Measurements from ENCODE around the gene MOCS1. TPM values are rescaled to one million over a fixed set of nuclear protein-coding genes. Genes with fewer than 3 reads are reported as not detected.

The MOCS1 gene
- total and polyA plus RNA-seq, 2 donors from 2014 or later, result 25.9 to 41.3 TPM

DNA sequence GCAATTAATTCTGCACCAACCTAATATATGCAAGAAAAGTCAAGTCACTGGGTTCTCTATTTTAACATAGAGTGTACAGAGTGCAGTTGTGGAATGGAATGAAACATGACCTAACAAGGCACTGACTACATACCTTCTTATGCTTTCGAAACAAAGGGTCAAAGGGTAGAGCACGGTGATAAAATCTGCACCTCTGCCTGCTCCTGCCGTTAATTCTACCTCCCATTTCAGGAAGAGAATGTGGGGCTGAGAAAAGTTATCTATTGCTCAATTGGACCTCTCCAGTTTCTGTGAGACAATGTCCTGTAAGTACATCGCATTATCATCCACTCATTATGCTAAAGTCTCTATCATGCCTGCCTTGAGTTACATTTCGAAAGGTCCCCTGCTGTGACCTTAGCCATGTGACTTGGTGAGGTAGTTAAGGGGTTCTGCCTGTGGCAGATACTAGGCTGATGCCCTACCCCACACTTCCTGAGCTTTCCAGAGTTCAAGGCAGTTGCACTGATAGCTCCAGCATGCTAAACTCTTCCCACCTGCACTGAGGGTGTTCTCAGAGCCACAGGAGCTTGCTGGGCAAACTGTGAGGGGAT lies 14.0 kb upstream of the MOCS1 start:
- DNase-seq (peak in 1 of 5 donors; percentile 14), FAIRE-seq (no peak)
- no peaks in the 10 kb centered on the region for H3K9me3 ChIP-seq (ENCODE audit: control insufficient read depth in 2 of 3, insufficient read depth in 1 of 3, low read length in 3 of 3)
- H3K27me3 ChIP-seq (ENCODE audit: control insufficient read depth, insufficient read depth, low read length), result no peaks in the 10 kb centered on the region
- H3K4me3 ChIP-seq (ENCODE audit: low read length in 3 of 3), result no peak overlapping the region
- H3K36me3 ChIP-seq (ENCODE audit: control insufficient read depth in 2 of 3, insufficient read depth in 3 of 3, low read length in 3 of 3), result no peaks in the 10 kb centered on the region
- intact Hi-C loops (cut with DNase I), result no loop called here
- no peak overlapping the region for H3K27ac ChIP-seq (ENCODE audit: low read depth in 2 of 2, low read length in 2 of 2)
- TF ChIP-seq, protein P1, sequence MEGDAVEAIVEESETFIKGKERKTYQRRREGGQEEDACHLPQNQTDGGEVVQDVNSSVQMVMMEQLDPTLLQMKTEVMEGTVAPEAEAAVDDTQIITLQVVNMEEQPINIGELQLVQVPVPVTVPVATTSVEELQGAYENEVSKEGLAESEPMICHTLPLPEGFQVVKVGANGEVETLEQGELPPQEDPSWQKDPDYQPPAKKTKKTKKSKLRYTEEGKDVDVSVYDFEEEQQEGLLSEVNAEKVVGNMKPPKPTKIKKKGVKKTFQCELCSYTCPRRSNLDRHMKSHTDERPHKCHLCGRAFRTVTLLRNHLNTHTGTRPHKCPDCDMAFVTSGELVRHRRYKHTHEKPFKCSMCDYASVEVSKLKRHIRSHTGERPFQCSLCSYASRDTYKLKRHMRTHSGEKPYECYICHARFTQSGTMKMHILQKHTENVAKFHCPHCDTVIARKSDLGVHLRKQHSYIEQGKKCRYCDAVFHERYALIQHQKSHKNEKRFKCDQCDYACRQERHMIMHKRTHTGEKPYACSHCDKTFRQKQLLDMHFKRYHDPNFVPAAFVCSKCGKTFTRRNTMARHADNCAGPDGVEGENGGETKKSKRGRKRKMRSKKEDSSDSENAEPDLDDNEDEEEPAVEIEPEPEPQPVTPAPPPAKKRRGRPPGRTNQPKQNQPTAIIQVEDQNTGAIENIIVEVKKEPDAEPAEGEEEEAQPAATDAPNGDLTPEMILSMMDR (IDR thresholded peaks at IDR 0.05; ENCODE audit: borderline replicate concordance, extremely low read depth, insufficient read depth), result no peak
- peaks cover 0 to 5% (median 5%) of the 10 kb centered on the region in 3 donors for H3K4me1 ChIP-seq (ENCODE audit: control insufficient read depth in 2 of 3, insufficient read depth in 2 of 3, low read depth in 1 of 3, low read length in 3 of 3)
- H3K9ac ChIP-seq (ENCODE audit: low read length in 3 of 3), result no peak overlapping the region

DNA sequence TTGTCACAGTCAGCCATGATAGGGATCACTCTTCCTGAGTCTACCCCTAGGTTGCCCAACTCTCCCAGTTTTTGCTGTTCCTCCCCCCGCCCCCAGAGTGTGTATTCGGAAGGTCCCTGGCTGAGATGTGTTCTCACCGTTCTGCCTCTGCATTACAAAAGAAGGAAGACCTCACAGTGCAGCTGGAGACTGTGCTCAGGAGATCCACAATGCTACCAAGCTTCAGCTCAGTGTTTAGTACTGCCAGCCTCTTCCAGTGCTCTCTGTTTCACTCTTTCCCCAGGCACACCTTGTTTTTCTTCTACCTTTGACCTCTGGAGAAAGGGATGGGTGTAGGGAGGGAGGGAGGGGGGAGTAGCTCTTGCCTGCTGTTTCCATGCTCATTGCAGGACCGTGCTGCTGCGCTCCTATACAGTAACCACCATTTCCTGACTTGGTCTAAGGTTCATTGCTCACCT lies 13.4 kb upstream of the MOCS1 start:
- DNase-seq (no peak), FAIRE-seq (no peak)
- Histone ChIP-seq H3K27me3 (ENCODE audit: control insufficient read depth, insufficient read depth, low read length) (no peaks in the 10 kb centered on the region), H3K36me3 (ENCODE audit: control insufficient read depth in 2 of 3, insufficient read depth in 3 of 3, low read length in 3 of 3) (no peaks in the 10 kb centered on the region), H3K4me1 (ENCODE audit: control insufficient read depth in 2 of 3, insufficient read depth in 2 of 3, low read depth in 1 of 3, low read length in 3 of 3) (peaks cover 0 to 5% (median 5%) of the 10 kb centered on the region in 3 donors), H3K9me3 (ENCODE audit: control insufficient read depth in 2 of 3, insufficient read depth in 1 of 3, low read length in 3 of 3) (no peaks in the 10 kb centered on the region), H3K4me3 (ENCODE audit: low read length in 3 of 3) (no peak overlapping the region), H3K27ac (ENCODE audit: low read depth in 2 of 2, low read length in 2 of 2) (no peak overlapping the region), H3K9ac (ENCODE audit: low read length in 3 of 3) (no peak overlapping the region)
- intact Hi-C loops (cut with DNase I), result no loop called here
- TF ChIP-seq, protein P1 (IDR thresholded peaks at IDR 0.05; ENCODE audit: borderline replicate concordance, extremely low read depth, insufficient read depth), result no peak

DNA sequence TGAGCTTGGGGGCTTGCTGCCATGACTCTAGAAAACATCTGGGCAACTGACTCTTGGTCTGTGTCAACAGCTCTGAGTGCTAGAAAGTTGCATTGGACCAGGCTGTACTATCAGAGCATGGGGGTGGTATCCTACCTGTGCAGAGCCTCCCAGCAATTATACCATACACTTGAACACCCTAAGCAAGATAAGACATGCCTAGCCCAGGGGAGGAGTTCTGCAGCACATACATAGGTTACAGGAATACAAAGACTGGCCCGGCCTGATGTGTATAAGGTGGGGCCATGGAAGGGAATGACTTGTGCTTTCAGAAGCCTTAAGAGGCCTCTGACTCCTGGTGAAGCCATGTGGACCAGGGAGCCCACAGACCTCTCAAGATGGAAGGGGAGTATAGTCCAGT lies 11.4 kb upstream of the MOCS1 start:
- intact Hi-C loops (cut with DNase I), result no loop called here
- Histone ChIP-seq H3K9me3 (ENCODE audit: control insufficient read depth in 2 of 3, insufficient read depth in 1 of 3, low read length in 3 of 3) (no peaks in the 10 kb centered on the region), H3K4me1 (ENCODE audit: control insufficient read depth in 2 of 3, insufficient read depth in 2 of 3, low read depth in 1 of 3, low read length in 3 of 3) (peaks cover 0 to 5% (median 5%) of the 10 kb centered on the region in 3 donors), H3K4me3 (ENCODE audit: low read length in 3 of 3) (no peak overlapping the region), H3K9ac (ENCODE audit: low read length in 3 of 3) (no peak overlapping the region), H3K27ac (ENCODE audit: low read depth in 2 of 2, low read length in 2 of 2) (no peak overlapping the region), H3K27me3 (ENCODE audit: control insufficient read depth, insufficient read depth, low read length) (no peaks in the 10 kb centered on the region), H3K36me3 (ENCODE audit: control insufficient read depth in 2 of 3, insufficient read depth in 3 of 3, low read length in 3 of 3) (no peaks in the 10 kb centered on the region)
- TF ChIP-seq, protein P1 (IDR thresholded peaks at IDR 0.05; ENCODE audit: borderline replicate concordance, extremely low read depth, insufficient read depth), result no peak
- DNase-seq, result no peak
- FAIRE-seq, result no peak
